Peyer's patch (tissue), 4 donors: ENCODE results near the gene SYNE1. TPM values are rescaled to one million over a fixed set of nuclear protein-coding genes. Genes with fewer than 3 reads are reported as not detected.
"Not testable (repeated sequence)": the region's sequence is repeated elsewhere in the genome, so short reads cannot be mapped to it uniquely, and the experiment has no call there.

Experiments used
- DNase-seq, 3 donors: peaks; one replicate each; pipeline ENCODE4 v3.0.0-alpha.2; 2017 to 2019
- H3K27ac ChIP-seq, 4 donors: fragments of 200-600 bp; sonication (generic); one replicate each; pipeline ENCODE4 v1.5.1; 2016 to 2019
- H3K27me3 ChIP-seq, 2 donors: fragments of 200-600 bp; sonication (generic); one replicate each; pipeline ENCODE4 v1.5.1; 2019
- H3K36me3 ChIP-seq, 3 donors: fragments of 200-600 bp; sonication (generic); one replicate each; pipeline ENCODE4 v1.5.1; 2016 to 2019
- H3K4me1 ChIP-seq, 4 donors: fragments of 200-600 bp; sonication (generic); one replicate each; pipeline ENCODE4 v1.5.1; 2016 to 2019
- H3K4me3 ChIP-seq, 4 donors: fragments of 200-600 bp; sonication (generic); 1 replicate in 3 of 4; 2 replicates in 1 of 4; pipeline ENCODE4 v1.5.1; 2016 to 2019; ENCODE audit warnings: mild to moderate bottlenecking in 1 of 4
- H3K9me3 ChIP-seq, 4 donors: fragments of 200-600 bp; sonication (generic); one replicate each; pipeline ENCODE4 v1.5.1; 2016 to 2019; ENCODE audit warnings: mild to moderate bottlenecking in 1 of 4
- POLR2A ChIP-seq, 2 donors: fragments of 450-650 bp; IDR thresholded peaks; one replicate each; pipeline ENCODE4 v1.5.1; 2017; ENCODE audit warnings: antibody characterized with exemption in 2 of 2, mild to moderate bottlenecking in 2 of 2, moderate library complexity in 2 of 2
- total RNA-seq, 4 donors: library from RNA; depleted of rRNA; stranded (reverse); fragments of >200 nt; gene quantifications; one replicate each; pipeline ENCODE4 v1.1.0, GENCODE V29; 2016
- TF ChIP-seq, protein P1 (sequence below), 6 experiments: fragments of 450-650 bp in 4 of 6; fragments of 200-600 bp in 2 of 6; sonication (generic) in 1 of 6; IDR thresholded peaks; one replicate each; pipeline ENCODE4 v1.5.1; 2017 to 2019; ENCODE audit warnings: antibody characterized with exemption in 6 of 6, mild to moderate bottlenecking in 3 of 6, moderate library complexity in 1 of 6

Gene SYNE1
- total RNA-seq, 4 donors from 2014 or later, result 23.1 to 245 (median 34.8) TPM

DNA sequence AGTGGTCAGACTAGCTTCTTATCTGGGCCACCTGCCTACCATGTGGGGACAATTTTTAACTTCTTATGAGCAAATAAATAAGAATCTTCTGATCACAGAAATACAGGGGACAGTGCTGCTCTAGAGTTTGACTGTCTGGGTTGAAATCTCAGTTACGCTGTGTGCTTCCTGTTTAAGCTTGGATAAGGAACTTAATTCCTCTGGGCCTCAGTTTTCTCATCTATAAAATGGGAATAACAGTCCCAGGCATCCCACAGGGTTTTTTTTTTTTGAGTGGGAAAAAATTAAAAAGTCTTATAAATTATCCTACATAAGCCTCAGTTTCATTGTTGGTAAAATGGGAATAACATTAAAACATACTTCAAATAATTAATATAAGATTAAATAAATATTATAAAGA is 488.8 kb downstream of the SYNE1 start:
- DNase-seq, result no peak
- H3K27me3 ChIP-seq, result no peaks in the 10 kb centered on the region
- no peaks in the 10 kb centered on the region for H3K9me3 ChIP-seq
- H3K4me1 ChIP-seq, result no peaks in the 10 kb centered on the region
- no peak for TF ChIP-seq POLR2A (IDR thresholded peaks at IDR 0.05)
- TF ChIP-seq, protein P1, sequence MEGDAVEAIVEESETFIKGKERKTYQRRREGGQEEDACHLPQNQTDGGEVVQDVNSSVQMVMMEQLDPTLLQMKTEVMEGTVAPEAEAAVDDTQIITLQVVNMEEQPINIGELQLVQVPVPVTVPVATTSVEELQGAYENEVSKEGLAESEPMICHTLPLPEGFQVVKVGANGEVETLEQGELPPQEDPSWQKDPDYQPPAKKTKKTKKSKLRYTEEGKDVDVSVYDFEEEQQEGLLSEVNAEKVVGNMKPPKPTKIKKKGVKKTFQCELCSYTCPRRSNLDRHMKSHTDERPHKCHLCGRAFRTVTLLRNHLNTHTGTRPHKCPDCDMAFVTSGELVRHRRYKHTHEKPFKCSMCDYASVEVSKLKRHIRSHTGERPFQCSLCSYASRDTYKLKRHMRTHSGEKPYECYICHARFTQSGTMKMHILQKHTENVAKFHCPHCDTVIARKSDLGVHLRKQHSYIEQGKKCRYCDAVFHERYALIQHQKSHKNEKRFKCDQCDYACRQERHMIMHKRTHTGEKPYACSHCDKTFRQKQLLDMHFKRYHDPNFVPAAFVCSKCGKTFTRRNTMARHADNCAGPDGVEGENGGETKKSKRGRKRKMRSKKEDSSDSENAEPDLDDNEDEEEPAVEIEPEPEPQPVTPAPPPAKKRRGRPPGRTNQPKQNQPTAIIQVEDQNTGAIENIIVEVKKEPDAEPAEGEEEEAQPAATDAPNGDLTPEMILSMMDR (IDR thresholded peaks at IDR 0.05), result no peak
- no peak overlapping the region for H3K4me3 ChIP-seq
- H3K36me3 ChIP-seq, result peaks cover 0 to 57% (median 0%) of the 10 kb centered on the region in 3 donors
- H3K27ac ChIP-seq, result no peak overlapping the region

DNA sequence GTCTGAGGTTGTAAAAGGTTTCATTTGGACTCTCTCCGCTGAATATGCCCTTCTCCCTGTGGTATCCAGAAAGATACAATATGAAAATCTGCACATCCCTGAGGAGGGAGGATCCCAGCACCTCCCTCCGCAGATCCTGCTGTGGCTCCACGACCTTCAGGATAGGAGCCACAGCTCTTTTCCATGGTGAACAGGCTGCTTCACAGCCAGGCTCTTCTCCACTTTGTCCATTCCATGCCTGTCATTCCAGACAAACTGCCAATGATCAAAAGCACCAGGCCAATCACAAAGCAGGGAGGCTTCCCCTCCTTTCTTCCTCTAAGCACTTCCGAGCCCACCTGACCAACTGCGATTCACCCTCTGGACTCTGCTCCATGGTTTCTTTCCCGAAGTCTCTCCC is 489.9 kb downstream of the SYNE1 start:
- Histone ChIP-seq H3K4me3 (no peak overlapping the region), H3K36me3 (peaks cover 0 to 49% (median 0%) of the 10 kb centered on the region in 3 donors), H3K27ac (no peak overlapping the region), H3K9me3 (no peaks in the 10 kb centered on the region), H3K27me3 (no peaks in the 10 kb centered on the region), H3K4me1 (no peaks in the 10 kb centered on the region)
- no peak for TF ChIP-seq POLR2A (IDR thresholded peaks at IDR 0.05)
- TF ChIP-seq, protein P1 (IDR thresholded peaks at IDR 0.05), result no peak
- no peak for DNase-seq

DNA sequence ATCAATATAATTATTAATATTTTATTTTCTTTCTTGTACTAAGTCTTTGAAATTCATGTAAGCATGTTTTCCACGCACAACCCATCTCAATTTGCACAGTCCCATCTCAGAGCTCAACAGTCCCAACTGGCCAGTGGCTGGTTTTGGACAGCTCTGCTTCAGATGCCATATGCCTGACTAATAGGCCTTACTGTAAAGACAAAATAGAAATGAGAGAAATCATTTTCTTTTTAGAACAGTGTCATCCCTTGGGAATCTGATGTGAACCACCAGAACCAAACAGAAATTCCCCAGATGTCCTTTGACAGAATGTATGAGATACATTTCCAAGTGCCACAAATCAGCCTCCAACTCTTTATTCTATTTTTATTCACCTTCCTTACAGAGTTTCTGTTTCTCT is 490.8 kb downstream of the SYNE1 start:
- DNase-seq, result no peak
- TF ChIP-seq POLR2A (IDR thresholded peaks at IDR 0.05), result no peak
- TF ChIP-seq, protein P1 (IDR thresholded peaks at IDR 0.05), result no peak
- H3K9me3 ChIP-seq, result no peaks in the 10 kb centered on the region
- H3K27me3 ChIP-seq, result no peaks in the 10 kb centered on the region
- H3K27ac ChIP-seq, result no peak overlapping the region
- no peaks in the 10 kb centered on the region for H3K4me1 ChIP-seq
- no peak overlapping the region for H3K4me3 ChIP-seq
- peaks cover 0 to 43% (median 0%) of the 10 kb centered on the region in 3 donors for H3K36me3 ChIP-seq

DNA sequence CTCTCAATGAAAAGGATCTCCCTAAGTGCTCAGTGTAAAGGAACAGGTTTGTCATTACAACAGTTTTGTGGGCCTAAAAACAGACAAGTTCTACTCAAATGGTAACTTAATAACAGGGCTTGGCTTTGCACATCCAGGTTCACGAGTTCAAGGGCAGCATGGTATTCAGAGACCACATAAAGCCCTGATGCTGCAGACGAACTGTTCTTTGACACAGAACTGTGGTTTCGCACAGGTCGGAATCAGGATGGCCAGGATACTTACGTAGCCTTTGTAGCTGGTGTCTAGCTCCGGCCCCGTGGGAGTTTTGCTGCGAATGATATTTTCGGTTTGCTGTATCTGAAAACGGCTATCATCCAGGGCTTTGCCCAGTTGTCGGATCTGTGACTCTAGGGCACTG is 493.8 kb downstream of the SYNE1 start:
- TF ChIP-seq, protein P1 (IDR thresholded peaks at IDR 0.05), result no peak
- no peak for TF ChIP-seq POLR2A (IDR thresholded peaks at IDR 0.05)
- Histone ChIP-seq H3K36me3 (peaks cover 0 to 29% (median 0%) of the 10 kb centered on the region in 3 donors), H3K27me3 (no peaks in the 10 kb centered on the region), H3K9me3 (no peaks in the 10 kb centered on the region), H3K4me1 (no peaks in the 10 kb centered on the region), H3K4me3 (no peak overlapping the region), H3K27ac (no peak overlapping the region)
- DNase-seq, result no peak

DNA sequence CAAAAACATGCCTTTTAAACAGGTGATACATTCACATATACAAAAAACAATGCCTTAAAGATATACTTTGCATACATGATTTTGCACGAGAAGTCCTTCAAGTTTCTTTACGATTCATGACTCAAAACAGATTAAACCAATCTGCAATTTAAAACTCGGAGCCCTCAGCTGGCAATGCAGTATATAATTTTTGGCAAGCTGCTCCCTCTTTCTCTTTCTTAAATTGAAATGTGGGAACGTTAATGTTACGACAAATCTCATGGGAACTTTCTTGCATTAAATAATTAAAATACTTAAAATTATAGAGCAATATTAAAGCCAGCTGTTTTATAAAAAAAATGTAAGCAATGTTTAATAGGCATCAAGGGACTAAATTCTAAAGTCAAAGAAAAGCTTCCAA is 495.1 kb downstream of the SYNE1 start:
- DNase-seq, result no peak
- Histone ChIP-seq H3K4me3 (no peak overlapping the region), H3K27ac (no peak overlapping the region), H3K4me1 (no peaks in the 10 kb centered on the region), H3K9me3 (no peaks in the 10 kb centered on the region), H3K27me3 (no peaks in the 10 kb centered on the region), H3K36me3 (peaks cover 0 to 19% (median 0%) of the 10 kb centered on the region in 3 donors)
- TF ChIP-seq, protein P1 (IDR thresholded peaks at IDR 0.05), result no peak
- TF ChIP-seq POLR2A (IDR thresholded peaks at IDR 0.05), result no peak

DNA sequence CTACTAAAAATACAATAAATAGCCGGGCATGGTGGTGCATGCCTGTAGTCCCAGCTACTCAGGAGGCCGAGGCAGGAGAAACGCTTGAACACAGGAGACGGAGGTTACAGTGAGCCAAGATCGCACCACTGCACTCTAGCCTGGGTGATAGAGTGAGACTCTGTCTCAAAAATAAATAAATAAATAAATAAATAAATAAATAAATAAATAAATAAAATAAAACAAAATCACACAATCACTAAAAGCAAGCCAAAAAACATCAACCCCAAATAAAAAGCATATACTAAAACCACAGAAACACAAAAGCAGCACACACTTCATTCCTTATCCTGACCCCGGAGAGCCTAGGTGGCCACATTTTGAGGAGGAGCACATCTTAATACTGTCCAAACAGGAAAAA is 498.8 kb downstream of the SYNE1 start:
- peaks cover 0 to 49% (median 0%) of the 10 kb centered on the region in 3 donors for H3K36me3 ChIP-seq
- H3K4me1 ChIP-seq, DNase-seq, H3K4me3 ChIP-seq, H3K27ac ChIP-seq, H3K9me3 ChIP-seq, H3K27me3 ChIP-seq: not testable (repeated sequence)
